GM18508 (cell line): ENCODE results near the gene MTHFD1L.
A peak's percentile ranks its signal among the peaks of the same experiment; 100 is the strongest.
"Not testable (repeated sequence)": the region's sequence is repeated elsewhere in the genome, so short reads cannot be mapped to it uniquely, and the experiment has no call there.

Experiments used
- ATAC-seq: cut with Tn5 transposase; IDR thresholded peaks from one replicate; pipeline ENCODE4 v1.9.1; 2021; ENCODE audit warnings: moderate number of reproducible peaks; ENCODE audit not compliant: insufficient read depth, unreplicated experiment

MTHFD1L gene

DNA sequence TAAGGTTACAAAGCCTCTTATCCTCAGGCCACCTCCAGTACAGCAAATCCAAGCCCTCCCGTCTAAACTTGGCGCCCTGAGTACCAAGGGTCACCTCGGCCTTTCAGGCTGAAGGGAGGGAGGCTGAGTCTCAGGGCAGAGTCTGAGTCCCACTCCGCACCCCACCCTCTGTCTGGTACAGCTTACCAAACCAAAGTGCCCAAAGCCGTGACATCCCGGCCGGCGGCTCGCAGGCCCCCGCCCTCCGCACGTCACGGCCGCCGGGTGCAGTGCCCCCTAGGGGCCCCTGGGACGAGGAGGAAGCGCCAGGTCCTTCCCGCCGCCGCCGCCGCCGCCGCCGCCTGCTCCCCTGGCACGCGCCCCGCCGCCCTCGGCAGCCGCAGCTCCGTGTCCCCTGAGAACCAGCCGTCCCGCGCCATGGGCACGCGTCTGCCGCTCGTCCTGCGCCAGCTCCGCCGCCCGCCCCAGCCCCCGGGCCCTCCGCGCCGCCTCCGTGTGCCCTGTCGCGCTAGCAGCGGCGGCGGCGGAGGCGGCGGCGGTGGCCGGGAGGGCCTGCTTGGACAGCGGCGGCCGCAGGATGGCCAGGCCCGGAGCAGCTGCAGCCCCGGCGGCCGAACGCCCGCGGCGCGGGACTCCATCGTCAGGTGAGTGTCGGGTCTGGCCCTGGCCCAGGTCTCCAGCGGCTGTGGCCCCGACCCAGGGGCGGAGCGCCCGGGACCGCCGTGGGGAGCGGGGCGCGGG, at the start of gene MTHFD1L:
Gene MTHFD1L (plus strand): TSS at position 297 of the 741 bp plus-strand sequence. CDS start 121 bp downstream, at position 418.
- peak; percentile 44 for ATAC-seq

DNA sequence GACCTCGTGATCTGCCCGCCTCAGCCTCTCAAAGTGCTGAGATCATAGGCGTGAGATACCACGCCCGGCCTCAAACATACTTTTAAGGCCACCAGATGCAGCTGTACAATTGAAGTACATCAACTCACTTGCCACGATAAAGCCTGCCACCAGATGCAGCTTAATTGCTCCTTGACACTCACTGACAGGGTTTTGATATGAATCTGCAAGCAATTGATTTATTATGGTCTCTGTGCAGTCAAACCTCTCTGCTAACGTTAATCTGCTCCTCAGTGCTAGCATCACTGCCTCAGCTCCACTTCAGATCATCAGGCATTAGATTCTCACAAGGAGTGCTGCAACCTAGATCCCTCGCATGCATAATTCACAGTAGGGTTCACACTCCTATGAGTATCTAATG, 48.9 kb upstream of the MTHFD1L start:
- ATAC-seq, result not testable (repeated sequence)

DNA sequence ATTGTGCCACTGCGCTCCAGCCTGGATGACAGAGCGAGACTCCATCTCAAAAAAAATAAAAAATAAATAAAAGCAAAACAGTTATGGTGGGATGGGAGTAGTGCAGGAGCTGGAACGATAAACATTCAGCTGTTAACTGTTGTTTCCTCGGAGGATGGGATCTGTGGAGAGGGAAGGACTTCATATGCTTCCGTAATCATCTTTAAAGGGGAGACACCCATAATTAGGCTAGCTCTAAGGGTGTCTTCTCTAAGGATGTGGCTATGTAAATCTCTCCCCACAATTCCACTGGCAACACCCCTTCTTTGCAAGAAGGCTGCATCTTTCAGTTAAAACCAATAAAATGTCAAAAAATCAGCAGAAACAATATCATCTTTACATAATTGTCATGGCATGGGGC, 42.6 kb upstream of the MTHFD1L start:
- ATAC-seq, result no peak

DNA sequence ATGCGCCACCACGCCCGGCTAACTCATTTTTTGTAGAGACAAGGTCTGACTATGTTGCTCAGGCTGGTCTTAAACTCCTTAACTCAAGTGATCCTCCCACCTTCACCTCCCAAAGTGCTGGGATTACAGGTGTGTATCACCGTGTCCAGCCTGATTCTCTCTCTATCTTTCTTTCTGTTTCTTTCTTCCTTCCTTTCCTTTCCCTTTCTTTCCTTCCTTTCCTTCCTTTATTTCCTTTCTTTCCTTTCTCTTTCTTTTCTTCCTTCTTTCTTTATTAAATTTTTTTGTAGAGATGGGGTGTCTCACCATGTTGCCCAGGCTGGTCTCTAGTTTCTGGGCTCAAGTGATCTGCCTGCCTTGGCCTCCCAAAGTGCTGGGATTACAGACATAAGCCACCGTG, 38.7 kb upstream of the MTHFD1L start:
- ATAC-seq, result no peak

DNA sequence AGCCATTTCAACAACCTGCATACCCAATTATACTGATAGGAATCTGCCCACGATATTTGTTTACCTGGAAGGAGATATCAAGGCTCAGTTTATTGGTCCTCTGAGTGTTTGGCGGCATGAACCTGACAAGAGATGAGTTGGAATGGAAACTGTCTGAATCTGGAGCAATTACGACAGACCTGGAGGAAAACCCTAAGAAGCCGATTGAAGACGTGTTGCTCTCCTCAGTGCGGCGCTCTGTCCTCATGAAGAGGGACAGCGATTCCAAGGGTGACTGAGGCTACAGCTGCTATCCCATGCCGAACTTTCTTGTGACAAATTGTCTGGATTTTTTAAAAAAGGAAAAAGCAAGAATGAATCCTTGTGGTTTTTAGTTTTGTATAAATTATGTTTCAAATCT, 37.4 kb upstream of the MTHFD1L start:
- ATAC-seq, result not testable (repeated sequence)

DNA sequence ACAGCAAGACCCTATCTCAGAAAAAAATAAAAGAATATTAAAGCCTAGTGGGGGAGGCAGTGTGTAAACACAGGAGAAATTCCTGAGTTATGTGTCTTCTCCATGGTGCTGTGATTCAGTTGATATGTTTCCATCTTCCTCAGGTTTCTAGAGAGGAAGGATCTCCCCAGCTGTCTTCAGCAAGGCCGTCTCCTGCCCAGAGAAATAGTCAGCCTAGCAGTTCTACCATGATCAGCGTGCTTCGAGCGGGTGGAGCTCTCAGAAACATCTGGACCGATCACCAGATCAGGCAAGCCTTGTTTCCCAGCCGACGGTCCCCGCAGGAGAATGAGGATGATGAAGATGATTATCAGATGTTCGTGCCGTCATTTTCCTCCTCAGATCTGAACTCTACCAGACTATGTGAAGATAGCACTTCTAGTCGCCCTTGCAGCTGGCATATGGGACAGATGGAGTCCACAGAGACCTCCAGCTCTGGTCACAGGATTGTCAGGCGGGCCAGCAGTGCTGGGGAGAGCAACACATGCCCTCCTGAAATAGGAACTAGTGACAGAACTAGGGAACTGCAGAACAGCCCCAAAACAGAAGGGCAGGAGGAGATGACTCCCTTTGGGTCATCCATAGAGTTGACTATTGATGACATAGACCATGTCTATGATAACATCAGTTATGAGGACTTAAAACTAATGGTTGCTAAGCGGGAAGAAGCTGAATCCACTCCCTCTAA, 34.9 kb upstream of the MTHFD1L start:
- no peak for ATAC-seq

DNA sequence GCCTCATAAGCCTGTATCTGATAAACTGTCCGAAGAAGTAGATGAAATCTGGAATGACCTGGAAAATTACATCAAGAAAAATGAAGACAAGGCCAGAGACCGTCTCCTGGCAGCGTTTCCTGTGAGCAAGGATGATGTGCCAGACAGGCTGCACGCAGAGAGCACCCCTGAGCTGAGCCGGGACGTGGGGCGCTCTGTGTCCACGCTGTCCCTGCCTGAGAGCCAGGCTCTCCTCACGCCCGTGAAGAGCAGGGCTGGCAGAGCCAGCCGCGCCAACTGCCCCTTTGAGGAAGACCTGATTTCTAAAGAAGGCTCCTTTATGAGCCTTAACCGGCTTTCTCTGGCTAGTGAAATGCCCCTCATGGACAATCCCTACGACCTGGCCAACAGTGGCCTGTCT, 33.9 kb upstream of the MTHFD1L start:
- ATAC-seq, result no peak

DNA sequence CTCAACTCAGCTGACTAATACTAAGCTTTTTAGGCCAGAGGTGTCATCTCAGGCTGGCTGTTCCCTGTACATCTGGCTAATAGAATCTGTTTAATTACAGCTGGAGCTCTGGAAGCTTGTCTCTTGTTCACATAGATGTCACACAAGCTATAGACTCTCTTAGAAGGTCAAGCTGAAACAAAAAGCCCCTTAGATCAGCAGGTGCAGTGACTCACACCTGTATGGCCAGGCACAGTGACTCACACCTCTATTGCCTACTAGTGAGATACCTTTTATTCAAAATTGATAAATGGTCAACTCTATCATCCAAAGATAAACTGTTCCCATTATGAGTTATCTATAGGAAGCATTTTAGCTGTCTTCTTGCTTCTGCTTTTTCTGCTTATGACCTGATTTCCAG, 29.9 kb upstream of the MTHFD1L start:
- no peak for ATAC-seq

DNA sequence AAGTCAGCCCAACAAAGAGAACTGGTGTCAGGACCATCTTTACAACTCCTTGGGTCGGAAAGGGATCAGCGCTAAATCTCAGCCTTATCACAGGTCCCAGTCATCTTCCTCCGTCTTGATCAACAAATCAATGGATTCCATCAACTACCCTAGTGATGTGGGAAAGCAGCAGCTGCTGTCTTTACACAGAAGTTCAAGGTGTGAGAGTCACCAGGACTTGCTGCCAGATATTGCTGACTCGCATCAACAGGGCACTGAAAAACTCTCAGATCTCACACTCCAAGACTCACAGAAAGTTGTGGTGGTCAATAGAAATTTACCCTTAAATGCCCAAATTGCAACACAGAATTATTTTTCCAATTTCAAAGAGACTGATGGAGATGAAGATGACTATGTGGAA, 25.3 kb upstream of the MTHFD1L start:
- no peak for ATAC-seq

DNA sequence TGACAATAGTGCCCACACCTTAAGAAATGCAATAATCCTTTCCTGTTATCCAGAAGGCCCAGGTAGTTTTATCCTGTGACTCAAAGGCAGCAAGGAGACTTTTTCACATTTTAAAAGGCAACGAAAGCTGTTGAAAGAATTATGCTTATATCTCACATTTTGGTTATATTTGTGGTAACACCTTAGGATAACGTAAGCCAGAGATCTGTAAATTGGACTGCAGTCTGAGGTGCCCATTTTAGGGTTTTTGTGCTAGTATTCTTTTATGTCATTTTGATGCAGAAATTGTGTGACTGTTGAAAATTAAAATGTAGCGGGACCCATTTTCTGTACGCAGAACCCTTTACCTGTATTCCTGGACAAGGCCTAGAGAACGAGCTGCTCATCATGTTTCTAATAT, 24.3 kb upstream of the MTHFD1L start:
- ATAC-seq, result no peak

DNA sequence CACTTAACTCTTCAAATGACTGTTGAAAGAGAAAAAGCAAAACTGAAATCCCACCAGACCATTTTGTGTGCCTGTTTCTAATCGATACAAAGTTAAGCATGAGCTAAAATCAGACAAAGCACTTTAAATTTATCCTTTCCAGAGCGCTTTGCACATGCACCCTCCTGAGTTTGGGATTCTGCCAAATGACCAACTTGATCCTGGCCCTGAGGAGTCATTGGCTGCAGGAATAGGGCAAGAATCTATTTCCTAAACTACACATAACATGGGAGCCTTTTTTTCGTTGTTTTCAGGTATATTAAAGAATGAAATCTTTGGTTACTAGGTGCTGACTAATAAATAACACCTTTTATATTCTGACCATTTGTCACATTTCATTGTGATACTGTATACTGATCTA, 23.8 kb upstream of the MTHFD1L start:
- no peak for ATAC-seq

DNA sequence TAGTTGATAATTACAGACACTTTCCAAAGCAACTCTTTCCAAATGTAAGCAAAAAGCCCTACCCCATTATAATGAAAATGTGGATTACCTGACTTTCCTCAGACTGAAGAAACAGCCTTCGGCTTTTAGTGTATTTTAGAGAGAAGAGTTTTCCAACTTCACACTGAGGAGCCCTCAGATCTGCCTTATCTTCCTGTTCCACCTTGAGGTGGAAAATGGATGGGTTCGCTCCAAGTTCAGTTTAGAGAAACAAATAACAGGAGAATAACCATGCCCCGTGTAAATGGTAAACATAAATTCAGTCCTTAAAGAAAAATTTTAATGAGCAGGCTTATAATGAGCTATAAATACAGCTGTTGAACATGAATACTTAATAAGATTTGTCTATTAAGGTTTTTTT, 21.1 kb upstream of the MTHFD1L start:
- ATAC-seq, result no peak

DNA sequence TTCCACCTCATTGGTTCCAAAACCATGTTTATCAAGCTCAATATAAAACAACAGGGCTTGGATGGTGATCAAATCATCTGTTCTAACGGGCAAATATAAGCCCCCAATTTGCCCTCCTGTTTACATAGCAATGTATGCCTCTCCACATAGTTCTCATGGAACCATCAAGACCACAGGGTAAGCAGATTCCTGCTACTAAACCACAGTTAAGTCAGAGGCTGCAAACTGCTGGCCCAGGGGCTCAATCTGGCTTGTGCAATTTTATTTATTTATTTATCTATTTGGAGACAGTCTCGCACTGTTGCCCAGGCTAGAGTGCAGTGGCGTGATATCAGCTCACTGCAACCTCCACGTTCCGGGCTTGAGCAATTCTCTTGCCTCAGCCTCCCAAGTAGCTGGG, 18.9 kb upstream of the MTHFD1L start:
- no peak for ATAC-seq

DNA sequence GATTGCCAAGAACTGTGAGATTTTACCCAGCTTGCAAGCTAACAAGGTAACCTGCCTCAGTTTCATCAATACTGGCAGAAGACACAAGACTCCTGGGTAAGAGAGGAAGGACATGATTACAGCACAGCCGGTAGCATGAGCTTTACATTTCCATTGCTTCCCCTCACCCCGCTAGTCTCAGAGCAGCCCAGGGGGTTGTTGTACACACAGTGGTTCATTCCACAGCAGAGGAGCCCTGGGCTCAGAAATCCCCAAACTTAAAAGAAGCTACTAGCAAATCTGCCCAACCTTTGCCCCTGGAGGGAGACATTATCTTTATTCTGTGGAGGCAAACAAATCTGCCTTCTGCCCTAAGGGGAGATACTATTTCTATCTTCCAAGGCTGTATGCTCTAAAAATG, 17.1 kb upstream of the MTHFD1L start:
- no peak for ATAC-seq

DNA sequence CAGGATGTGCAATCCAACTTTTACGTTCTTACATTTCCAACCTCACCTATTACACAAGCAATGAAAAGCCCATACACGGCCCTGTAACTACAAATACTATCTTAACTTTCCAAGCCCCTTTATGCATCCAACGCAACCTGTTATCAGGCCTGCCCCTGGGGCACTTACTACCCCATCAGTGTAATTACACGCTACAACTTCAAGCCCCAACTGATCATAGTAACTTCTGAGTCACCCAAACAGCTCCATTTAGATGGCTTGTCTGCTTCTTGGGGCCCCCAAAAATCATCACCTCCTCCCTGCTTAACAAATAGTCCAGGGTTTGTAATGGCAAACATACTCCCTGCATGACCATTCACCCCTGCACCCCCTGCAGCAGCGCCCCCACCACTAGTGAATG, 11.1 kb upstream of the MTHFD1L start:
- ATAC-seq, result not testable (repeated sequence)

DNA sequence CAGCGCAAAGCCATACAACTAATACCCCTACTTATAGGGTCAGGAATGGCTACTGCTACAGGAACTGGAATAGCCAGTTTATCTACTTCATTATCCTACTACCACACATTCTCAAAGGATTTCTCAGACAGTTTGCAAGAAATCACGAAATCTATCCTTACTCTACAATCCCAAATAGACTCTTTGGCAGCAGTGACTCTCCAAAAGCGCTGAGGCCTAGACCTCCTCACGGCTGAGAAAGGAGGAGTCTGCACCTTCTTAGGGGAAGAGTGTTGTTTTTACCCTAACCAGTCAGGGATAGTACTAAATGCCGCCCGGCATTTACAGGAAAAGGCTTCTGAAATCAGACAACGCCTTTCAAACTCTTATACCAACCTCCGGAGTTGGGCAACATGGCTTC, 10.3 kb upstream of the MTHFD1L start:
- ATAC-seq, result not testable (repeated sequence)

DNA sequence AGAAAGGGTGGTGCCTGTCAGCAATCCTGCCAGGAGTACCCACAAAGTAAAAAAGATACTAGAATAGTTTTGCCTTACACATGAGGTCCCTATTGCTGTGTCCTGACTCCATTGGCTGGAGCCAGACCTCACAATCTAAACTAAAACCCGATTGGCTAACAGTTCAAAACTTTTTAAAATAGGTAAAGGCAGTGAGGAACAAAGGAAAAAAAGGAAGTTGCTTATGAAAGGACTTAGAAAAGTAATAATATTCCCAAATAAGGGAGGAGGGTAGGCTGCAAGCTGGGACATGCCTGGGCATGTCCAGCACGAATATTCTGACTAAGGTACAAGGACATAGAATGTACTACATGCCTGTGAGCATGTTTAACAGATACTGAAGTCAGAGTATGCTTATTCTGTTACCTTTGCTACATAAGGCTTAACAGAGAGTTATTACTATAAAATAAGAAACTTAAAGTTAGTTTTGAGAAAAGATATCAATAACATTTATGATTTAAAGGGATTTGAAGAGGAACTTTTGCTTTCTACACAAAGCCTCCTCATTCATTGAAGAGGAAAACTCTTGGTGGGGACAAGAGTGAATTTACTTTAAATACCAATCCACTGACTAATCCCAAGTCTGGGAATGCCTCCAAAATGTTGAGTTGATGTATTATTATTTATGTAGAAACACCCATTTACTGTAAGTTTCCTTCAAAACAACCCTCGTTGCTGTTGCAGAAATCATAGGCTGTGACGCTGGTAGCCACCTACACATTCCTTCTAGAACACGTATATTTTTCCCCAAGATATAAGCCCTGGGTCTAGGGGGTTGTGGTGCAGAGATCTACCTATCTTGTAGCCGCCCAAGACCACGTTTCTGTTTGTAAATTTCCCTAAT, 8.2 kb upstream of the MTHFD1L start:
- ATAC-seq, result no peak

DNA sequence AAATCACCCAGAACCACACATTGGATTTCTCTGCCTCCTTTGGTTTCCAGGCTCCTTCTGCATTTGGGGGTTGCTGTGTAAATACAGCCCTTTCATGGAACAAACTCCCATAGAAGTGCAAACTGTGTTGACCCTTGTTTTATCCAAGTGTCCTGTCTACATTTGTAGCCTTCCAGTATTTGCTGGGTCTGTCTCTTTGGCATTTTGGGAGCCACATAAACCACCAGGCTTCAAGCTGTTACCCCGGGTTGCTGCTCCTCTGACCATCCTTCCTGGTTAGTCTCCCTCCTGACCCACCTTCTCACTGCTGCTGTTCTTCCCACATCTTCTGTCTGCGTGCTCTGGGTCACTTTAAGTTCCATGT, 7.6 kb upstream of the MTHFD1L start:
- no peak for ATAC-seq

DNA sequence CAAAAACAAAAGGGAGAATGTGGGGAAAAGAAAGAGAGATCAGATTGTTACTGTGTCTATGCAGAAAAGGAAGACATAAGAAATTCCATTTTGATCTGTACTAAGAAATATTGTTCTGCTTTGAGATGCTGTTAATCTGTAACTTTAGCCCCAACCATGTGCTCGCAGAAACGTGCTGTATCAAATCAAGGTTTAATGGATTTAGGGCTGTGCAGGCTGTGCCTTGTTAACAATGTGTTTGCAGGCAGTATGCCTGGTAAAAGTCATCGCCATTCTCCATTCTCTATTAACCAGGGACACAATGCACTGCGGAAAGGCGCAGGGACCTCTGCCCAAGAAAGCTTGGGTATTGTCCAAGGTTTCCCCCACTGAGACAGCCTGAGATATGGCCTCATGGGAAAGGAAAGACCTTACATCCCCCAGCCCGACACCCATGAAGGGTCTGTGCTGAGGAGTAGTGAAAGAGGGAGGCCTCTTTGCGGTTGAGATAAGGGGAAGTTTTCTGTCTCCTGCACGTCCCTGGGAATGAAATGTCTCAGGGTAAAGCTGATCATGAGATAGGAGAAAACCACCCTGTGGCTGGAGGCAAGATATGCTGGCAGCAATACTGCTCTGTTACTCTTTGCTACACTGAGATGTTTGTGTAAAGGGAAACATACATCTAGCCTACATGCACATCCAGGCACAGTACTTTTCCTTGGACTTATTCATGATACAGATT, 3.9 kb upstream of the MTHFD1L start:
- ATAC-seq, result not testable (repeated sequence)

DNA sequence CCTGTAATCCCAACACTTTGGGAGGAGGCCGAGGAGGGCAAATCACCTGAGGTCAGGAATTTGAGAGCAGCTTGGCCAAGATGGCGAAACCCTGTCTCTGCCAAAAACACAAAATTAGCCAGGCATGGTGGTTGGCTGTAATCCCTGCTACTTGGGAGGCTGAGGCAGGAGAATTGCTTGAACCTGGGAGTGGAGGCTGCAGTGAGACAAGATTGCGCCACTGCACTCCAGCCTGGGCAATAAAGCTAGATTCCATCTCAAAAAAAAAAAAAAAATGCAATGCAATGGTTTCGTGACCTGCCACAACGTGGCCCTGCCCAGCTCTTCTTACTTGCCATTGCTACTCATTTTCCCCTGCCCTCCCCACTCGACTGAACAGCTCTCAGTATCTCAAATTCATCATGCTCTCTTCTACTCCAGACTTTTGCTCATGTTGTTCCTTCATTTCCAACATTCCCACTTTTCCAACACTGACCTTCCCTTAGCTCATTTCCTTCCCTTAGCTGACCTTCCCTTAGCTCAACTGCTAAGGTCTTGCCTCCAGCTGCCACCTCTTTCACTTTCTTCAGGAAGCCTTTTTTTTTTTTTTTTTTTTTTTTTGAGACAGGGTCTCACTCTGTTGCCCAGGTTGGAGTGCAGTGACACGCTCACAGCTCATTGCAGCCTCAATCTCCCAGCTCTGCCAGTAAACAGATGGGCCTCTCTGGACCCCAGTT, 2.1 kb upstream of the MTHFD1L start:
- ATAC-seq, result no peak
